ENCODE data around the gene VPS16. TPM values are rescaled to one million over a fixed set of nuclear protein-coding genes. Genes with fewer than 3 reads are reported as not detected.

The VPS16 gene
- total and polyA plus RNA-seq, 2 of the 8 experiments (the other 6 are each of a cell fraction or from before 2014, with no cell fraction given) = 23.8 to 25.9 TPM

GRCh38 chr20:2825761-2826160 is 14.8 kb upstream of the VPS16 start:
- Histone ChIP-seq H3K56ac (replicated peaks; ENCODE audit: insufficient read length, low read depth, low read length) (no peak overlapping the region), H2AK5ac (ENCODE audit: low read depth, low read length) (no peak overlapping the region), H3K9me3 (ENCODE audit: insufficient read depth in 2 of 2, low read depth in 1 of 2, low read length in 1 of 2) (no peaks in the 10 kb centered on the region; a peak in 1 of 4 replicates), H3K18ac (ENCODE audit: extremely low read depth, low read length) (no peak overlapping the region), H3K4ac (replicated peaks; ENCODE audit: insufficient read length, low read depth, low read length) (no peak overlapping the region), H3K23ac (ENCODE audit: insufficient read length) (no peak overlapping the region), H3K23me2 (ENCODE audit: low read depth, low read length) (no peaks in the 10 kb centered on the region), H3K14ac (ENCODE audit: insufficient read length) (no peak overlapping the region), H2BK15ac (ENCODE audit: low read length) (no peak overlapping the region), H3K79me1 (ENCODE audit: low read depth, low read length) (no peaks in the 10 kb centered on the region), H4K20me1 (replicated peaks in 1 of 2; ENCODE audit: control insufficient read depth in 1 of 2, insufficient read depth in 2 of 2, low read length in 2 of 2) (no peaks in the 10 kb centered on the region), H3K4me2 (ENCODE audit: insufficient read depth in 1 of 2, low read depth in 2 of 2, low read length in 2 of 2) (no peak overlapping the region), H3K27me3 (replicated peaks in 1 of 4; ENCODE audit: control insufficient read depth in 3 of 4, extremely low read depth in 1 of 4, insufficient read depth in 3 of 4, low read length in 3 of 4) (peaks cover 13 to 16% (median 15%) of the 10 kb centered on the region in 4 experiments), H2AFZ (ENCODE audit: low read length) (no peak overlapping the region), H2BK20ac (ENCODE audit: low read length) (no peak overlapping the region), H3K4me1 (replicated peaks in 1 of 4; ENCODE audit: control insufficient read depth in 3 of 4, insufficient read depth in 4 of 4, low read length in 3 of 4) (peaks cover 0 to 4% (median 1%) of the 10 kb centered on the region in 4 experiments; a peak in 3 of 7 replicates), H2BK120ac (replicated peaks; ENCODE audit: low read depth, low read length) (no peak overlapping the region), H4K91ac (replicated peaks; ENCODE audit: insufficient read length, low read length) (no peak overlapping the region), H2BK5ac (ENCODE audit: low read depth, low read length) (no peak overlapping the region), H3K4me3 (ENCODE audit: extremely low read depth in 1 of 4, insufficient read depth in 2 of 4, low read depth in 3 of 4, low read length in 4 of 4) (no peak overlapping the region), H3K27ac (ENCODE audit: low read depth, low read length) (no peak overlapping the region), H3K79me2 (ENCODE audit: control insufficient read depth in 1 of 2, insufficient read depth in 2 of 2, low read length in 2 of 2) (no peaks in the 10 kb centered on the region), H3K9ac (replicated peaks in 1 of 4; ENCODE audit: extremely low read depth in 1 of 4, low read depth in 3 of 4, low read length in 3 of 4) (no peak overlapping the region), H4K8ac (ENCODE audit: extremely low read depth, insufficient read depth, low read length) (no peak overlapping the region), H4K5ac (ENCODE audit: insufficient read length, low read depth, low read length) (no peak overlapping the region), H3K36me3 (ENCODE audit: control insufficient read depth in 2 of 4, insufficient read depth in 4 of 4, low read length in 3 of 4) (0 out of 8 replicates have a peak, but pooled peaks cover 0 to 2% (median 0%) of the 10 kb centered on the region in 4 experiments), H2BK12ac (ENCODE audit: low read depth, low read length) (no peak overlapping the region)
- 81% methylated on average over 2 of the region's 2 CpGs; no CpG with 5 or more reads in 1 of the 2 experiments for WGBS, 2 experiments (ENCODE audit: extremely low coverage in 1 of 2, insufficient coverage in 1 of 2, insufficient read length in 1 of 2, insufficient replicate concordance in 2 of 2, low coverage in 1 of 2, low lambda C conversion rate in 2 of 2, missing lambda C conversion rate in 1 of 2)
- CTCF ChIA-PET (ENCODE audit: partially characterized antibody) = interaction anchor here (0.6 kb wide), 1 partner anchor 82 kb away, joined by 3 read pairs; no protein-coding TSS in a partner anchor
- no peak for TF ChIP-seq TCF12 (IDR thresholded peaks at IDR 0.05; ENCODE audit: low read depth, low read length)
- no peak for TF ChIP-seq GTF2F1 (IDR thresholded peaks at IDR 0.05; ENCODE audit: borderline replicate concordance, low read depth, low read length)
- no peak for TF ChIP-seq NANOG (IDR thresholded peaks at IDR 0.05; ENCODE audit: insufficient read depth, low read depth, low read length, poor library complexity, severe bottlenecking)
- no peak for TF ChIP-seq KDM1A (IDR thresholded peaks at IDR 0.05; ENCODE audit: borderline replicate concordance, low read length)
- no peak for TF ChIP-seq CBX8 (IDR thresholded peaks at IDR 0.05; ENCODE audit: borderline replicate concordance, low read depth, low read length)
- no peak for TF ChIP-seq TEAD4 (IDR thresholded peaks at IDR 0.05; ENCODE audit: low read depth, low read length)
- TF ChIP-seq SIRT6 (IDR thresholded peaks at IDR 0.05; ENCODE audit: low read length) = no peak
- TF ChIP-seq ATF3 (IDR thresholded peaks at IDR 0.05; ENCODE audit: insufficient read depth, low read depth, low read length) = no peak
- no peak for TF ChIP-seq USF2 (IDR thresholded peaks at IDR 0.05; ENCODE audit: low read length)
- TF ChIP-seq SIN3A (conservative IDR thresholded peaks at IDR 0.05 in 1 of 2, IDR thresholded peaks at IDR 0.05 in 1 of 2; ENCODE audit: low read depth in 1 of 2, low read length in 2 of 2) = no peak
- TF ChIP-seq KDM4A (IDR thresholded peaks at IDR 0.05; ENCODE audit: low read depth, low read length, severe bottlenecking) = no peak
- no peak for TF ChIP-seq RBBP5 (IDR thresholded peaks at IDR 0.05; ENCODE audit: borderline replicate concordance, low read depth, low read length)
- FAIRE-seq = no peak
- POLR2A ChIA-PET (ENCODE audit: partially characterized antibody) = no interaction called here
- no peak for DNase-seq (ENCODE audit: low read depth in 1 of 2, low spot score in 2 of 2)
